ENCODE measurements around the gene C20orf96.
"Not testable (repeated sequence)": the region's sequence is repeated elsewhere in the genome, so short reads cannot be mapped to it uniquely, and the experiment has no call there.

The C20orf96 gene, protein sequence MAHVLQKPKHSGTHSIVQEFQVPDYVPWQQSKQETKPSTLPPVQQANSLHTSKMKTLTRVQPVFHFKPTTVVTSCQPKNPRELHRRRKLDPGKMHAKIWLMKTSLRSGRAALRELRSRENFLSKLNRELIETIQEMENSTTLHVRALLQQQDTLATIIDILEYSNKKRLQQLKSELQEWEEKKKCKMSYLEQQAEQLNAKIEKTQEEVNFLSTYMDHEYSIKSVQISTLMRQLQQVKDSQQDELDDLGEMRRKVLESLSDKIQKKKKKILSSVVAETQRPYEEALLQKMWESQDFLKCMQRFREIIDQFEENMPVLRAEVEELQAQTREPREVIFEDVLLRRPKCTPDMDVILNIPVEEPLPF

DNA sequence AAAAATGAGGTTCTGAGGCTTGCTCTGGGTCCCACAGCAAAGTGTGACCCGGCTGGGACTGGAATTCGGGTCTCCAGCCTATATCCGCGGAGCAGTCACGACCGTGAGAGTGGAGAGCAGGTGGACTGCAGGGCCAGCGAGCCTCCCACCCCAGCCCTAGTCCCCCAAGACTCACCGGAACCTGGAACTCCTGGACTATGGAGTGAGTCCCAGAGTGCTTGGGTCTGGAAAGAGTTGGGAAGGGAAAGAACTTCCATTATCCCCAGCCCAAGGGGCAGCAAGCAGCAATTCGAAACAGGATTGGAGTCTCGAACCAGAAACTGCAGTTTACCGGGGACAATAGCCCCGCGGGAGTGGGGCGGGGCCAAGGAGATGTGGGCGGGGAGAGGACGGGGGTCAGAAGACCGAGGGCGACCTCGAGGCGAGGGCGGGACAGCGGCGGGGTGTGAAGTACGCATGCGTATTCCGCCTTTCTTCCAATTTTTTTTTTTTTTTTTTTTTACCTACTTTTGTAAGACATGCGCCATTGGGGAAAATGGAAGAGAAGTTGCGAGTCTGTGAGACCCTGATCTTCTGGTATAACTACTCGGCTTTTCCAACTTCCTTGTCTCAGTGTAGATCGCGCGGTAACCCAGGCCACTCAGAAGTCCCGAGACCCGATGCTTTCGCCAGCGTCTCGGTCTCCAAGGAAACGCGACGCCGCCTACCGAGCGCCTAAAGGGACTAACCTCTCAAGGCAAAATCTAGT lies at the start of gene C20orf96:
TSS of gene C20orf96 (minus strand) at position 667 of the 748 bp plus-strand sequence. CDS start at position 527, 140 bp downstream.
- peak; percentile 96 for FAIRE-seq

DNA sequence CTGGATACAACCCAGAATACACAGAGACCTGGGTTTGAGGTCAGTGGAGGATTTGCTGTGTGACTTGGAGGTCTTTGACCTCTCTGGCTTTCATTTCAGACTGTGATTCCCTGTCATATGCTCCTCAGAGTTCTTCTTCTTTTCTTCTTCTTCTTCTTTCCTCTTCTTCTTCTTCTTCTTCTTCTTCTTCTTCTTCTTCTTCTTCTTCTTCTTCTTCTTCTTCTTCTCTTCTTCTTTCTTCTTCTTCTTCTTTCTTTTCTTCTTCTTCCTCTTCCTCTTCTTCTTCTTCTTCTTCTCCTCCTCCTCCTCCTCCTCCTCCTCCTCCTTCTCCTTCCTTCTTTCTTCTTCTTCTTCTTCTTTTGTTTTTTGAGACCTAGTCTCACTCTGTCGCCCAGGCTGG lies 45.5 kb upstream of the C20orf96 start:
- not testable (repeated sequence) for DNase-seq (ENCODE audit: insufficient read length, low spot score); FAIRE-seq

More for the DNA sequence above, at the start of gene C20orf96:
- peak; percentile 89 for DNase-seq (ENCODE audit: insufficient read length, low spot score)

DNA sequence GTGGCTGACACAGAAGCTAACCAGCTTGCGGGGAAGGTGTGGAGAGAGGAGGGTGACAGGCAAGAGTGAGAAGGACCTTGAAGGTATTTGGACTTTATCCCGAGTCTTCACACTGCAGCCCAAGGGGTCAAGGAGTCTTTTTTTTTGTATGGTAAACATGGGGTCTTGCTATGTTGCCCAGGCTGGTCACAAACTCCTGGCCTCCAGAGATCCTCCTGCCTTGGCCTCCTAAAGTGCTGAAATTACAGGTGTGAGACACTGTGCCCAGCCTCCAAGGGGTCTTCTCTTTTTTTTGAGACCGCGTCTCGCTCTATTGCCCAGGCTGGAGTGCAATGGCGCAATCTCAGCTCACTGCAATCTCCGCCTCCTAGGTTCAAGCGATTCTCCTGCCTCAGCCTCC lies 44.0 kb upstream of the C20orf96 start:
- DNase-seq (ENCODE audit: insufficient read length, low spot score) (no peak), FAIRE-seq (no peak)

DNA sequence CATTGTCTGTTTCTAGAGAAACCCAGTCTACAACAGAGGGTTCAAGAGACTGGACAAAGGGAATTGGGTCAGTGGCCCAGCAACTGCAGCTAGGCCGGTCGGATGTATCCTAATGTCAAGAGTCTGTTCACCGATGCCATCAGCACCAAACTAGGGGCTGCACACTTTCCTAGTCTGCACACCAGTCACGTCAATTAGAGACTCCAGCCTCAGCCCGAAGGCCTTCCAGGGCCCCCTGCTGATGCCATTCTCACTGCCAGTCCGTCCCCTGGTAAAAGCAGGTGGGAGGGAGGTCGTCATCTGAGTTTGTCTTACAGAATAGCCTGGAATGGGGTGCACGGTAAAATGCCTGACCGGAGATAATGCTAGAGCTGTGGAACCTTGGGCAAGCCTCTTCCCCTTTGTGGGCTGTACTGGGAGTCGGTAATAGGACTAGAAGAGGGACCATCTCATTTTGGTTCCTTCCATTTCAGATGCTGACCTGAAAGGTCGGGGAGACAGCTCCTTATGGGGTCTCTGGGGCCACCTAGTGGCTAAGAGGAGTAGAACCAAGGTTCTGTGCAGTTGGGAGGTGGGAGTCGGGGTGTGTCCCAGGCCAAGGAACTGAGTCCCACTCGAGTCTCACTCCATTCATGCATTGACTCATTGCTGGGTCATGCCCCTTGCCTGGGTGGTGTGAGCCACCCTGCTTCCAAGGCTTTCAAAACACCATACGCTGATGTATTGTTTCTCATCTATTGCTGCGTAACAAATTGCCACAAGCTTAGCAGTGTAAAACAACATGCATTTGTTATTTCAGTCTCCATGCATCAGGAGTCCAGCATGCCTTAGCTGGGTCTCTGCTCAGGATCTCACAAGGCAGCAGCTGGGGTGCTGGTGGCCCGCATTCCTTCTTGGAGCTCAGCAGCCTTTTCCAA lies 39.9 kb upstream of the C20orf96 start:
- peak; percentile 67 for DNase-seq (ENCODE audit: insufficient read length, low spot score)
- peak; percentile 97 for FAIRE-seq

DNA sequence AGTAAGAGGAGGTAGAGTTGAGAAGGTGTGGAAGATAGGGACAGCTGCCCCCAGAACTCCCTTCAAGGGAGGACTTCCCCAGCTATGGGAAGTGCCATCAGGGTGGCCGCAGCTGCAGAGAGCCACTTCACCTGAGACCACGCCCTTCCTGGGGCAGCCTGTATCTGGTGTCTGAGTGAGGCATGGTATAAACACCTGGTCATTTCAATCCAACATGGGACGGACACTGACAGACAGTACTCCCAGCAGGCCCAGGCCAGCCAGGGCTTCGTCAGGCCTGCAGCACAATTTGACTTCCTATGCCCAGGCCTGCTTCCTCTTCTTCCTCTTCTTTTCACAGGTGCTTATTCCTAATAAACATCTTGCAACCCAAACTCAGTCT lies 39.3 kb upstream of the C20orf96 start:
- DNase-seq (ENCODE audit: insufficient read length, low spot score): no peak
- no peak for FAIRE-seq

DNA sequence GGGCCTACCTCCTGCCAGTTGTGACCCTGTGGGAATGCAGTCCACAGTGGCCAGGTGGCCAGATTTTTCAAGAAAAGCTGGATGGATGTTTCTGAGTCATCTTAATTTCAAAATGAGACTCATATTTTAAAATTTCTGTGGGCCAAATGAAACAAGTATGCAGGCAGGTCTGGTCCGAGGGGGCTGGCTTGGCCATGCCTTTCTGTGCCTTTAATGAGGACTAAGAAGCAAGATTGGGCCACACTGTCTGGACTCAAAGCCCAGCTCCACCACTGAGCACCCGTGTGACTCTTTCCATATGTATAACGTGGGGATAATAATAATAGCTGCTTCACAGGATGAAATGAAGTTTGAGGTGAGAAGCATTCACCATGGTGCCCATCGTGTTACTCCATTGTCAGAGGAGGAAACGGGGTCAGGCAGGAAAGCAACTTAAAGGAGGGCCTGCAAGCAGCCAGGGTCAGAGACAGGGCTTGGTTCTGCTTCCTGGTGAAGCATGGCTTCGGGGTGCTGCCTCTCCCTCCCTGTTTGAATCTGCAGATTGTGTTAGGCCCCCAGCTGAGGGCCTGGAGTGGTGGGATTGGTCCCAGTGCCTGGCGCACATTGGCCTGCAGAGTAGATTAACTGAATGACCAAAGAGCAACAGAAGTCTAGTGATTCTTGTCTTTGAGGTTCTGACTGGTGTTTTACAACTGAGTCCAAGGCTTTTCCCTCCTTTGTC lies 38.6 kb upstream of the C20orf96 start:
- DNase-seq (ENCODE audit: insufficient read length, low spot score) (no peak), FAIRE-seq (no peak)

DNA sequence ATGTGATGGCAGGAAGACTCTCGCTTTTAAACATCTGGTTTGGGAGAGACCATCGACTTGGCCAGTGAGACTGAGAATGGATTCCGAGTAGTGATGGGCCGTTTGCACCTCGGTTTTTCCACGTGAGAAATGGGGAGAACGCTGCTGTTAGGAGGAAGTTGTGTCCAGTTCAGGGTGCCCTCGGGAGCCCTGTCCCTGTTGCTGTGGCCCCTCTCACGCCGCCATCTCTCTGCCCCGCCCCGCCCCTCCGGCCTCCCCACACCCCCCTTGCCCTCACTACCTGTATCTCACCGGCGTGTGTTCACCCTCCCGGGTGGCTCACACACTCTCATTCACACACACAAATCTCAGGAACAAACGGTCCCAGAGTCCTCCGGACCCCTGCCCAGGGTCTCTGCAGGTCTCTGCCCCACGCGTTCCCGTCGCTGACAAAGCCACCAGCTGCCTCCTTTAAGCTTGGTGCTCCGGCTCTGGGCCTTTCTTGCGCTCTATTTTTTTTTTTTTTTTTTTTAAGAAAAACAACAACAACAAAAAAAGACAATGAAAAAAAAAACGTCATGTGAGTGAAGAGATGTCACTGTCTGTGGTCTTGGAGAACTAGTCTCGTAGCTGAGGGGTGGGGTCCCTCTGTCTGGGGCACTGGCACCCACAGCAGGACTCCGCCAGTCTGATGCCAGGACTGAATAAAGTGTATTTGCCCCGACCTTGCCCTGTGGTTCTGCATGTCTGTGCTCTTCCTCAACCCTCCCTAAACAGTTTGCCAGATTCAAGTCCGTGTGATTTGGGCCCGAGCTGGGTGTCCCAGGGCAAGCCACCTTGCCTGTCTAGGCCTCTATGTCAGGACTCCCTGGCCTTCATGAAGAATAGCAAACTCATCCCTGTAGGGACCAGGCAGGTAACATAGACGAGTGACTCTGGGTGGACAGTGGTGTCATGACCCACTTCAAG lies 37.8 kb upstream of the C20orf96 start:
- DNase-seq (ENCODE audit: insufficient read length, low spot score): no peak
- no peak for FAIRE-seq

DNA sequence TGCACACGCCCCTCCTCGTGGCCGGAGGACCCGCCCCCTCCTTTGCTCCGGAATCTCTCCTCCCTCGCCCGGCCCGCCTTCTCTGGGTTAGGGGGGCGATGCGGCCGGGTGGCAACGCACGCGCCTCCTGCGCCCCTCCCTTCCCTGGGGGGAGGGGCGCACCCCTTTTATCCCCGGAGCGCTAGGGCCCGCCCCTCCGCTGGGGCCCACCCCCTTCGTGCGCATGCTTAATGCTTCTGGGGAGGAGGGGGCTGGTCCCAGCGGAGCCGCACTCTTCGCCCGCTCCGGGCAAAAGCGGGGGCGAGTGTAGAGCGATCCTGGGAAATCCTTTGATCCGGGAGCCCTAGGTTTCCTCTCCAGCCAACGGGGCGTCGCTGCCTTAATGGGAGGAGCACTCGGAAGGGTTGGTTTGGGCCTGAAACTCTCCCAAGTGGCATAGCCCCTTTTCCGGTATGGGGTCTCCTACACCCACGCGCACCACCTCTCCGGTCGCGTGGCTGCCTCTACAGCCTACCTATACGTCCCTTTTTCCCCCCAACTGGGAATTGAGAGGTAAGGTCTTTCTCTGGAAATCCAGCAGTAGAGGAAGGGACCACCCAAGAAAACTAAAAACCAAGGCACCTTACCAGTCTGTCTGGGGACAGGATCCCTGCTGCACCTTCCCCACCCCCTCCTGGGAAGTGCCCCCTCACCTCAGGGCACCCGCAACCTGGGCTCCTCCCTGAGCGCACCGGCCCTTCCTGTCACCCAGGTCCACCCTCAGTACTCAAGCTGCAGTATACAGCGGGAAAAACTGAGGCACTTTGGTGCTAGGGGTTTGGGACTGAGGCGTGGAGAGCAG lies 36.9 kb upstream of the C20orf96 start:
- FAIRE-seq (peak; percentile 51), DNase-seq (ENCODE audit: insufficient read length, low spot score) (peak; percentile 62)

DNA sequence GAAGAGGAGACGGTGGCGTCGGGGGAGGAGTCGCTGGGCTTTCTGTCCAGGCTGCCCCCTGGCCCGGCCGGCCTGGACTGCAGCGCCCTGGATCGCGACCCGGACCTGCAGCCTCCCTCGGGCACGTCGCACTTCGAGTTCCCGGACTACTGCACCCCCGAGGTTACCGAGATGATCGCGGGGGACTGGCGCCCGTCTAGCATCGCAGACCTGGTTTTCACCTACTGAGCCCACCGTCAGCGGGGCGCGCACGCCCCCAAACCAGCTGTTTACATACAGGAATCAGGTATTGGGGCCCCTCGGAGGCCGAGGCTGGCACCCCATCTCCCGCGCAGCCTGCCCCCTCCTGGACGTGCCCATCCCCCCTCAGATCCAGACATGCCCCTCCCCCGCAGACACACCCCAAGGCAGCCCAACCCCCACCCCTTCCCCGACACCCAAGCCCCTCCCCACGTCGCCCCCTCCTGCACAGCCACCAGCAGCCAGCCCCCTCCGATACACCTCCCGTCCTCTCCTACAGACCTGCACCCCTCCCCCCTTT lies 36.2 kb upstream of the C20orf96 start:
- no peak for DNase-seq (ENCODE audit: insufficient read length, low spot score)
- FAIRE-seq: no peak

DNA sequence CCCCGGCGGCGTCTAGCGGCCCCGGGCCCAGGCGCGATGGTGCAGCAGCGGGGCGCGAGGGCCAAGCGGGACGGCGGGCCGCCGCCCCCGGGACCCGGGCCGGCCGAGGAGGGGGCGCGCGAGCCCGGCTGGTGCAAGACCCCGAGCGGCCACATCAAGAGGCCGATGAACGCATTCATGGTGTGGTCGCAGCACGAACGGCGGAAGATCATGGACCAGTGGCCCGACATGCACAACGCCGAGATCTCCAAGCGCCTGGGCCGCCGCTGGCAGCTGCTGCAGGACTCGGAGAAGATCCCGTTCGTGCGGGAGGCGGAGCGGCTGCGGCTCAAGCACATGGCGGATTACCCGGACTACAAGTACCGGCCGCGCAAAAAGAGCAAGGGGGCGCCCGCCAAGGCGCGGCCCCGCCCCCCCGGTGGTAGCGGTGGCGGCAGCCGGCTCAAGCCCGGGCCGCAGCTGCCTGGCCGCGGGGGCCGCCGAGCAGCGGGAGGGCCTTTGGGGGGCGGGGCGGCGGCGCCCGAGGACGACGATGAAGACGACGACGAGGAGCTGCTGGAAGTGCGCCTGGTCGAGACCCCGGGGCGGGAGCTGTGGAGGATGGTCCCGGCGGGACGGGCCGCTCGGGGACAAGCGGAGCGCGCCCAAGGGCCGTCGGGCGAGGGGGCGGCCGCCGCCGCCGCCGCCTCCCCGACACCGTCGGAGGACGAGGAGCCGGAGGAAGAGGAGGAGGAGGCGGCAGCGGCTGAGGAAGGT lies 35.5 kb upstream of the C20orf96 start:
- peak; percentile 39 for DNase-seq (ENCODE audit: insufficient read length, low spot score)
- FAIRE-seq: no peak

DNA sequence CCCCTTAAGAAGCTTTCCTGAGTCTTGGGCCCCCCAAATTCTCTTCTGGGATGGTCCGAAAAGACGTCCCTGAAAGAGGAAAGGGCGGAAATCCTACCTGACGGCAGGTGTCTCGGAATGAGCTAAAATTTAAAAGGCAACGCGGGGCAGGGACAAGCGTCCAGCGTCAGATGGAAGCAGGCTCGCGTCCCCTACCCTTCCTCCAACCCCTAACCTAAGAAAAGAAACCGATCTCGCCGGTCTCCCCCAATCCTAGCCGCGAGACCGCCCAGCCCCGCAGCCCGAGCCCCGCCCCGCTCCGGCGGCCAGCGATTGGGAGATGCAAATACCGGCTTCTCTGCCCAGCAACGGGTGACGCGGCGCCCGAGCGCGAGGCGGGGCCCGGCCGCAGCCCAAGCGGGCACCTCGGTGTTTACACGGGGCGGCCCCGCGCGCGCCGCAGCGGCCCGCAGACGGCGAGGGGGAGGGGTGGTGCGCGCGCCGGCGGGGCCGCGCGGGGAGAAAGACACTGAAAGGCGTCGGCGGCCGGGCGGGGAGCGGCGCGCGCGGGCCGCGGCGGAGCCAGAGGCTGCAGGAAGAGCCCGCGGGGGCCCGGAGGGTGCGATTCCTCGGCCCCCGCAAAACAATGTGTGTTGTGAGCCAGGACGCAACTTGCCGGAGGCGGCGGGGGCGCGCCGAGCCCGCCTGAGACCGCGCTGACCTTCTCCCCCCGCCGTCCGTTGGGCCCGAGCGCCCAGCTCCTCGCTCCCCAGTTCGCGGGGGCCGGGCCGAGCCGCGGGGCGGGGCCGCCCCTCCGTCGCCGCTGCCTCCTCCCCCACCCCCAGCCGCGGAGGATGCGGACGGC lies 34.7 kb upstream of the C20orf96 start, which contains the start of gene SOX12:
TSS of gene SOX12 (plus strand) at position 508 of the 844 bp plus-strand sequence. CDS start 373 bp downstream, outside the sequence.
- FAIRE-seq (peak; percentile 71), DNase-seq (ENCODE audit: insufficient read length, low spot score) (peak; percentile 95)

DNA sequence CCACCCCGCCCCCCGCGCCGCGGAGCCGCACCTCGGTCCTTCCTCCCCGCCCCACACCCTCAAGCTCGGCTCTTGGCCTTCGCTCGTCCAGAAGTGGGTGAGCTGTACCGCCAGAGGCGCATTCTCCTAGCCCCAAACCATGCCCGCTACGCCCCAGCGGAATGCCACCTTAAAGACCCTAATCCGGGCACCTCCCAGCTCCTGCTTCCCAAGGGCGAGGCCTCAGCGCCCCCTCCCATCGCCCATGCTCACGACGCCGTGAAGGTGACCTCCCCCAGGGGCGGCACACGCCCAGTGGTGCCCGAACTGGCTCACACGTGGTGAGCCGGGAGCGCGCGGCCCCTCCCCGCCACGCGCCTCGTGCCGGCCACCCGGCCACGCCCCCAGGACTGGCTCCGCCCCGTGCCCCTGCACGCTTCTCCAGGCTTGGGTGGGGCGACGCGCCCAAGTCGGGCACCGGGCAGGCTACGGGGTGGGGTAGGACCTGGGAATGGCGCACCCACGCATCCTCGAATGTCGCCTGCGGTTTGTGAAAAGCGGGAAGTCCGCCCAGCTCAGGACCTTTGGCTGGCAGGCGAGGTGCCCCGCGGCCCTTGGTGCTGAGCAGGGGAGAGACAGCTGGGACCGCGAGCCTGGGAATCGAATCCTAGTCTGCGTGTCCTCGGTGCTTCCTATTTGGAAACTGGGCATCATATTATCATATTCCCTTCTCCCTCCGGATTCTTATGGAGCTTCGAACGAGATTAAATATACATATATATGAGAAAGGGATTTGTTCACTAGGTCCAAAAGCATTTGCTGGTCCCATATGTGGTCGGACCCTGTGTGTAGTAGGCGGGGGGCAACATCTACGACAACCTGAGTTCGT lies 33.9 kb upstream of the C20orf96 start:
- FAIRE-seq: peak; percentile 97
- peak; percentile 89 for DNase-seq (ENCODE audit: insufficient read length, low spot score)

DNA sequence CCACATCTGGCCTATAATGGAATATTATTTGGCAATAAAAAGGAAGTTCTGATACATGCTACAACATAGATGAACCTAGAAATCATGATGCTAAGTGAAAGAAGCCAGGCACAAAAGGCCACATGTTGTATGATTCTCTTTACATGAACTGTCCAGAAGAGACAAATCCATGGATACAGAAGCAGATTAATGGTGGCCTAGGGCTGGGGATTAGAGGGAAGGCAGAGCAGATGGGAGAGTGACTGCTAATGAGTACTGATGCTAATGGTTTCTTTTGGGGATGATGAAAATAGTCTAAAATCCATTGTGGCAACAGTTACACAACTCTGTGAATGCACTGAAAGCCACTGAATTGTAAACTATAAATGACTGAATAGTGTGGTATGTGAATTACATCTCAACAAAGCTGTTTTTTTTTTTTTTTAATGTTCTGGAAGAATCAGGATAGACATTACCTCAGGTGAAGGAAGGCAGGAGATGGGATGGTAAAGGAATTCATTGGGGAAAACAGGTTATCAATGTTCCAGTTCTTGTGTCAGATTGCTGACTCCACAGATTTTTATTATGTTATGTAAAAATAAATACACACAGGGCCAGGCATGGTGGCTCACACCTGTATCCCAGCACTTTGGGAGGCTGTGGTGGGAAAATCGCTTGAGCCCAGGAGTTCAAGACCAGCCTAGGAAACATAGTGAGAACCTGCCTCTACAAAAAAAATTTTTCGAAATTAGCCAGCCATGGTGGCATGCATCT lies 25.9 kb upstream of the C20orf96 start:
- no peak for DNase-seq (ENCODE audit: insufficient read length, low spot score)
- FAIRE-seq: no peak

DNA sequence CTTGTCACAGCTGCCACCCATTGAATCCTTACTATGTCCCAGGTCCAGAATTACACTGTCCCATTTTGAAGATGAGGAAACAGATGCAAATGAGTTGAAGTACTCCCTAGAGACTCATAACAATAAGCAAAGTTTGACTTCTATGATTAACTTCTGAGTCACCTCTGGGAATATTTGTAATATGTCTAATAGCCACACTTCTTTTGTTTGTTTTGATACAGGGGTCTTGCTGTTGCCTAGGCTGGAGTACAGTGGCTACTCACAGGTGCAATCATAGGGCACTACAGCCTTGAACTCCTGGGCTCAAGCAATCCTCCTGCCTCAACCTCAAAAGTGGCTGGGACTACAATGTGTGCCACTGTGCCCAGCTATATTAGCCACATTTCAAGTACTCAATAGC lies 23.4 kb upstream of the C20orf96 start:
- DNase-seq (ENCODE audit: insufficient read length, low spot score) (no peak), FAIRE-seq (no peak)

DNA sequence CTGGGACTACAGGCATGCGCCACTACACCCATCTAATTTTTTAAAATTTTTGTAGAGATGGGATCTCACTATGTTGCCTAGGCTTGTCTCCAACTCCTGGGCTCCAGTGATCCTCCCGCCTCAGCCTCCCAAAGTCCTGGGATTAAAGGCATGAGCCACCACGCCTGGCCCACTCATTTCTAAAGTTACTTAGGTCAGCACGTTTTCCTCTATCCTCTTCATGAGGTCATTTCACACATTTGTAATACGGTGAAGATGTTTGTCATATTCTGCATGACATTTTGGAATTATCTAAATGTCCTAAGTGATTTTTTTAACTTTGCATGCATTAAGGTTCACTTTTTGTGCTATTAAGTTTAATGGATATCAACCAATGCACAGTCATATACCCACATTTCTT lies 22.9 kb upstream of the C20orf96 start:
- DNase-seq (ENCODE audit: insufficient read length, low spot score) (no peak), FAIRE-seq (no peak)
